HCT116 (cell line): Measurements from ENCODE around the gene TIAM2. TPM values are rescaled to one million over a fixed set of nuclear protein-coding genes. Genes with fewer than 3 reads are reported as not detected.

ENCODE experiments used
- ATAC-seq: fragments of 200-7000 bp; cut with Tn5 transposase; 2 replicates; pipeline ENCODE4 v1.9.1; 2020; ENCODE audit warnings: mild to moderate bottlenecking, moderate library complexity
- BruUV-seq: library from RNA; stranded (reverse); fragments of 400-500 nt; replicated peaks from 2 replicates; lab custom pipeline; 2021; lab: Mats Ljungman, UMichigan
- CTCF ChIA-PET: fragments of 300-600 bp; sonication (Branson Sonifier 250); formaldehyde crosslinking; loops from one replicate; lab custom pipeline; 2021; ENCODE audit warnings: antibody characterized with exemption; lab: Charles Lee
- POLR2A ChIA-PET: fragments of 300-600, 350-600 bp; sonication (Branson Sonifier 250); formaldehyde crosslinking; loops from one replicate; lab custom pipeline; 2021; ENCODE audit warnings: antibody characterized with exemption; lab: Charles Lee
- RAD21 ChIA-PET, 2 experiments: fragments of 300-600 bp; sonication (Branson Sonifier 250); formaldehyde crosslinking; loops; one replicate each; lab custom pipeline; 2023; ENCODE audit warnings: low total read pairs in 2 of 2; ENCODE audit not compliant: uncharacterized antibody in 2 of 2, unreplicated experiment in 2 of 2, low non-redundant PET in 1 of 2; lab: Charles Lee
- DNase-seq: peaks from one replicate; pipeline ENCODE4 v3.0.0-alpha.2; 2010; ENCODE audit warnings: low read depth, low spot score
- H2AFZ ChIP-seq: fragments of 200-600 bp; shearing (Covaris generic), sonication (generic); 2 replicates; pipeline ENCODE4 v1.6.1; 2017; ENCODE audit warnings: low read depth, mixed run types, mixed read lengths, antibody characterized with exemption, low read length; ENCODE audit not compliant: poor library complexity, severe bottlenecking
- H3K27ac ChIP-seq: 2 replicates; pipeline ENCODE4 v1.5.1; 2012; ENCODE audit warnings: low read depth, low read length
- H3K27me3 ChIP-seq: fragments of 200-600 bp; sonication (generic); 2 replicates; pipeline ENCODE4 v1.6.1; 2016; ENCODE audit warnings: mixed run types, low read length, mixed read lengths; ENCODE audit not compliant: insufficient read depth
- H3K36me3 ChIP-seq, 2 experiments: fragments of 200-500 bp in 1 of 2; fragments of 200-600 bp in 1 of 2; sonication (Bioruptor generic) in 1 of 2; sonication (generic) in 1 of 2; 2 replicates each; pipeline versions ENCODE4 v1.5.1 to v1.6.1; 2014 to 2016; ENCODE audit warnings: low read length in 2 of 2, inconsistent platforms in 1 of 2, mixed read lengths in 1 of 2, mixed run types in 1 of 2; ENCODE audit not compliant: insufficient read depth in 2 of 2, control insufficient read depth in 1 of 2
- H3K4me1 ChIP-seq, 2 experiments: fragments of 200-600 bp in 1 of 2; sonication (generic) in 1 of 2; 2 replicates each; pipeline versions ENCODE4 v1.5.1 to v1.6.1; 2012 to 2017; ENCODE audit warnings: low read length in 2 of 2, inconsistent platforms in 1 of 2, mild to moderate bottlenecking in 1 of 2, mixed read lengths in 1 of 2, mixed run types in 1 of 2, moderate library complexity in 1 of 2; ENCODE audit not compliant: insufficient read depth in 2 of 2, control insufficient read depth in 1 of 2
- H3K4me2 ChIP-seq: fragments of 200-600 bp; sonication (generic); 2 replicates; pipeline ENCODE4 v1.6.1; 2017; ENCODE audit warnings: mixed run types, low read length, mixed read lengths
- H3K4me3 ChIP-seq, 2 experiments: fragments of 200-600 bp in 1 of 2; sonication (generic) in 1 of 2; replicated peaks in 1 of 2; 2 replicates each; pipeline ENCODE4 v1.5.1; 2011 to 2016; ENCODE audit warnings: low read length in 2 of 2, control low read depth in 1 of 2, low read depth in 1 of 2, mild to moderate bottlenecking in 1 of 2, mixed read lengths in 1 of 2, mixed run types in 1 of 2
- H3K79me2 ChIP-seq: fragments of 200-600 bp; sonication (generic); 2 replicates; pipeline ENCODE4 v1.6.1; 2017; ENCODE audit warnings: mild to moderate bottlenecking, mixed run types, low read length, moderate library complexity, mixed read lengths; ENCODE audit not compliant: insufficient read depth
- H3K9ac ChIP-seq: fragments of 200-600 bp; sonication (generic); 2 replicates; pipeline ENCODE4 v1.6.1; 2016; ENCODE audit warnings: low read length, mixed read lengths
- H3K9me2 ChIP-seq: fragments of 200-600 bp; sonication (generic), shearing (Covaris generic); 2 replicates; pipeline ENCODE4 v1.6.1; 2017; ENCODE audit warnings: mixed run types, mild to moderate bottlenecking, moderate library complexity; ENCODE audit not compliant: insufficient read depth
- H3K9me3 ChIP-seq, 2 experiments: fragments of 200-500 bp in 1 of 2; fragments of 200-600 bp in 1 of 2; sonication (Bioruptor generic) in 1 of 2; sonication (generic) in 1 of 2; 2 replicates each; pipeline ENCODE4 v1.6.1; 2014 to 2017; ENCODE audit warnings: low read length in 2 of 2, mixed read lengths in 2 of 2, inconsistent platforms in 1 of 2, low read depth in 1 of 2, mild to moderate bottlenecking in 1 of 2, mixed run types in 1 of 2, moderate library complexity in 1 of 2; ENCODE audit not compliant: control insufficient read depth in 1 of 2, insufficient read depth in 1 of 2
- H4K20me1 ChIP-seq: fragments of 200-600 bp; sonication (generic), shearing (Covaris generic); 2 replicates; pipeline ENCODE4 v1.6.1; 2017; ENCODE audit warnings: mixed run types, mild to moderate bottlenecking, moderate library complexity; ENCODE audit not compliant: insufficient read depth
- CBX3 ChIP-seq: IDR thresholded peaks from 2 replicates; pipeline ENCODE4 v1.6.1; 2012; ENCODE audit warnings: low read depth
- CEBPB ChIP-seq: IDR thresholded peaks from 2 replicates; pipeline ENCODE4 v1.6.1; 2012; ENCODE audit warnings: low read depth
- CTCF ChIP-seq, 3 experiments: fragments of 200-600 bp in 1 of 3; sonication (generic) in 1 of 3; IDR thresholded peaks in 2 of 3; conservative IDR thresholded peaks in 1 of 3; 2 replicates each; pipeline ENCODE4 v1.5.1; 2012 to 2017; ENCODE audit warnings: low read depth in 2 of 3, low read length in 2 of 3, antibody characterized with exemption in 1 of 3, borderline replicate concordance in 1 of 3, control low read depth in 1 of 3, mild to moderate bottlenecking in 1 of 3, mixed read lengths in 1 of 3, mixed run types in 1 of 3, moderate library complexity in 1 of 3; ENCODE audit not compliant: insufficient read depth in 1 of 3
- EGR1 ChIP-seq: IDR thresholded peaks from 2 replicates; pipeline ENCODE4 v1.6.1; 2012; ENCODE audit warnings: low read depth
- ELF1 ChIP-seq: IDR thresholded peaks from 2 replicates; pipeline ENCODE4 v1.6.1; 2012; ENCODE audit warnings: low read depth, borderline replicate concordance
- EZH2 ChIP-seq: fragments of 200-600 bp; sonication (generic); IDR thresholded peaks from 2 replicates; pipeline ENCODE4 v1.6.1; 2017; ENCODE audit warnings: antibody characterized with exemption, mixed run types
- FOSL1 ChIP-seq: IDR thresholded peaks from 2 replicates; pipeline ENCODE4 v1.6.1; 2012; ENCODE audit warnings: low read depth
- JUND ChIP-seq: IDR thresholded peaks from 2 replicates; pipeline ENCODE4 v1.6.1; 2012
- POLR2A ChIP-seq: IDR thresholded peaks from 2 replicates; pipeline ENCODE4 v1.7.0; 2011; ENCODE audit warnings: borderline replicate concordance; ENCODE audit not compliant: insufficient read depth, insufficient read length; ENCODE audit errors: extremely low read depth
- POLR2AphosphoS5 ChIP-seq: IDR thresholded peaks from 2 replicates; pipeline ENCODE4 v1.6.1; 2011; ENCODE audit warnings: mild to moderate bottlenecking, low read depth, low read length, moderate library complexity
- SIN3A ChIP-seq: IDR thresholded peaks from 2 replicates; pipeline ENCODE4 v1.6.1; 2012; ENCODE audit warnings: low read depth
- SP1 ChIP-seq: IDR thresholded peaks from 2 replicates; pipeline ENCODE4 v1.6.1; 2012; ENCODE audit warnings: low read depth
- YY1 ChIP-seq: IDR thresholded peaks from 2 replicates; pipeline ENCODE4 v1.6.1; 2011; ENCODE audit warnings: low read length, low read depth, moderate library complexity, mild to moderate bottlenecking; ENCODE audit not compliant: insufficient replicate concordance; ENCODE audit errors: extremely low read depth
- ZFX ChIP-seq: fragments of 450-650 bp; IDR thresholded peaks from 2 replicates; pipeline ENCODE4 v1.6.1; 2017
- ZNF274 ChIP-seq: fragments of 200-500 bp; sonication (Bioruptor generic); IDR thresholded peaks from 2 replicates; pipeline ENCODE4 v1.6.1; 2014; ENCODE audit warnings: mild to moderate bottlenecking, low read depth, low read length, inconsistent platforms
- intact Hi-C: fragments of 100-400 bp; cut with micrococcal nuclease; formaldehyde crosslinking; loops from 2 replicates; pipeline ENCODE4 v1.10.0; 2022
- total RNA-seq: library from RNA; stranded (reverse); gene quantifications from one replicate; pipeline ENCODE4 v1.2.1, GENCODE V29; 2021; ENCODE audit not compliant: unreplicated experiment
- TF ChIP-seq, protein P1 (sequence below): IDR thresholded peaks from 2 replicates; pipeline ENCODE4 v1.6.1; 2011; ENCODE audit warnings: mild to moderate bottlenecking, low read length, moderate library complexity; ENCODE audit not compliant: insufficient replicate concordance; ENCODE audit errors: extremely low read depth

The TIAM2 gene
- total RNA-seq, 1 experiment from 2014 or later = 9.4 TPM

- H4K20me1 ChIP-seq = no peaks in the 10 kb centered on the region
- peaks cover 7 to 10% of the 10 kb centered on the region in 2 experiments for H3K4me1 ChIP-seq
- DNase-seq (no peak), ATAC-seq (no peak)
- BruUV-seq = no TSS peak
- H3K9me2 ChIP-seq = no peaks in the 10 kb centered on the region
- H2AFZ ChIP-seq = no peak overlapping the region
- H3K4me2 ChIP-seq = no peak overlapping the region
- H3K79me2 ChIP-seq = no peaks in the 10 kb centered on the region
- no peaks in the 10 kb centered on the region for H3K36me3 ChIP-seq
- no peak overlapping the region for H3K27ac ChIP-seq
- no peak for TF ChIP-seq CEBPB
- no peak for TF ChIP-seq FOSL1
- no peak for TF ChIP-seq YY1
- no peak for TF ChIP-seq SIN3A
- TF ChIP-seq CBX3 = no peak
- no peak for TF ChIP-seq JUND
- no peak for TF ChIP-seq ELF1
- TF ChIP-seq, protein P1, sequence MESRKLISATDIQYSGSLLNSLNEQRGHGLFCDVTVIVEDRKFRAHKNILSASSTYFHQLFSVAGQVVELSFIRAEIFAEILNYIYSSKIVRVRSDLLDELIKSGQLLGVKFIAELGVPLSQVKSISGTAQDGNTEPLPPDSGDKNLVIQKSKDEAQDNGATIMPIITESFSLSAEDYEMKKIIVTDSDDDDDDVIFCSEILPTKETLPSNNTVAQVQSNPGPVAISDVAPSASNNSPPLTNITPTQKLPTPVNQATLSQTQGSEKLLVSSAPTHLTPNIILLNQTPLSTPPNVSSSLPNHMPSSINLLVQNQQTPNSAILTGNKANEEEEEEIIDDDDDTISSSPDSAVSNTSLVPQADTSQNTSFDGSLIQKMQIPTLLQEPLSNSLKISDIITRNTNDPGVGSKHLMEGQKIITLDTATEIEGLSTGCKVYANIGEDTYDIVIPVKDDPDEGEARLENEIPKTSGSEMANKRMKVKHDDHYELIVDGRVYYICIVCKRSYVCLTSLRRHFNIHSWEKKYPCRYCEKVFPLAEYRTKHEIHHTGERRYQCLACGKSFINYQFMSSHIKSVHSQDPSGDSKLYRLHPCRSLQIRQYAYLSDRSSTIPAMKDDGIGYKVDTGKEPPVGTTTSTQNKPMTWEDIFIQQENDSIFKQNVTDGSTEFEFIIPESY = no peak
- no peak for TF ChIP-seq ZFX
- TF ChIP-seq EZH2 = no peak
- TF ChIP-seq SP1 = no peak
- no peak for TF ChIP-seq EGR1
- TF ChIP-seq POLR2A = no peak
- no peak for TF ChIP-seq CTCF (IDR thresholded peaks at IDR 0.05 in 2 of 3, conservative IDR thresholded peaks at IDR 0.05 in 1 of 3; ENCODE audit: borderline replicate concordance in 1 of 3, insufficient read depth in 1 of 3, low read depth in 2 of 3, low read length in 2 of 3)
- no peak for TF ChIP-seq POLR2AphosphoS5
- TF ChIP-seq ZNF274 = no peak
- H3K27me3 ChIP-seq = no peaks in the 10 kb centered on the region
- RAD21 ChIA-PET = no interaction called here
- POLR2A ChIA-PET = no interaction called here
- no peak overlapping the region for H3K9ac ChIP-seq
- CTCF ChIA-PET = no interaction called here
- intact Hi-C loops = no loop called here
- no peaks in the 10 kb centered on the region for H3K9me3 ChIP-seq
- H3K4me3 ChIP-seq = no peak overlapping the region
Observed at GRCh38 chr6:155187106-155187505, 192.0 kb downstream of the TIAM2 start.
